Karpas-422 (cell line): ENCODE results near the gene SBF1. TPM values are rescaled to one million over a fixed set of nuclear protein-coding genes. Genes with fewer than 3 reads are reported as not detected.
A peak's percentile ranks its signal among the peaks of the same experiment; 100 is the strongest.

Experiments
- DNase-seq: peaks from one replicate; pipeline ENCODE4 v3.0.0-alpha.2; 2015
- H2AFZ ChIP-seq: fragments of 200-600 bp; sonication (generic); 2 replicates; pipeline ENCODE4 v1.6.1; 2014; ENCODE audit warnings: antibody characterized with exemption, low read length, mixed read lengths
- H3K27ac ChIP-seq: fragments of 200-600 bp; sonication (generic); 2 replicates; pipeline ENCODE4 v1.5.1; 2014; ENCODE audit warnings: mild to moderate bottlenecking, low read length, moderate library complexity
- H3K27me3 ChIP-seq: fragments of 200-600 bp; sonication (generic); 2 replicates; pipeline ENCODE4 v1.6.1; 2014; ENCODE audit warnings: low read length, mixed read lengths
- H3K36me3 ChIP-seq: fragments of 200-600 bp; sonication (generic); 2 replicates; pipeline ENCODE4 v1.6.1; 2014; ENCODE audit warnings: low read length, mixed read lengths; ENCODE audit not compliant: insufficient read depth
- H3K4me1 ChIP-seq: fragments of 200-600 bp; sonication (generic); 2 replicates; pipeline ENCODE4 v1.6.1; 2014; ENCODE audit warnings: mild to moderate bottlenecking, low read length, mixed read lengths
- H3K4me2 ChIP-seq: fragments of 200-600 bp; sonication (generic); 2 replicates; pipeline ENCODE4 v1.6.1; 2014; ENCODE audit warnings: low read length, low read depth, mild to moderate bottlenecking; ENCODE audit not compliant: poor library complexity, severe bottlenecking
- H3K4me3 ChIP-seq: fragments of 200-600 bp; sonication (generic); 2 replicates; pipeline ENCODE4 v1.5.1; 2014; ENCODE audit warnings: mild to moderate bottlenecking, antibody characterized with exemption, low read length, mixed read lengths
- H3K79me2 ChIP-seq: fragments of 200-600 bp; sonication (generic); 2 replicates; pipeline ENCODE4 v1.6.1; 2014; ENCODE audit warnings: mild to moderate bottlenecking, low read length, mixed read lengths
- H3K9ac ChIP-seq: fragments of 200-600 bp; sonication (generic); 2 replicates; pipeline ENCODE4 v1.6.0; 2014; ENCODE audit warnings: low read length
- H3K9me2 ChIP-seq: fragments of 200-600 bp; sonication (generic), shearing (Covaris generic); replicated peaks from 2 replicates; pipeline ENCODE4 v1.6.0; 2014; ENCODE audit warnings: mild to moderate bottlenecking, low read length, moderate library complexity; ENCODE audit not compliant: insufficient read depth
- H3K9me3 ChIP-seq: fragments of 300-700, 200-600 bp; sonication (generic); 2 replicates; pipeline ENCODE4 v1.6.1; 2014; ENCODE audit warnings: low read length, mixed read lengths
- H4K20me1 ChIP-seq: fragments of 200-600 bp; sonication (generic); 2 replicates; pipeline ENCODE4 v1.6.1; 2014; ENCODE audit warnings: mild to moderate bottlenecking, antibody characterized with exemption, low read length, low read depth; ENCODE audit not compliant: insufficient read depth
- total RNA-seq: library from RNA; depleted of rRNA; stranded (reverse); fragments of >200 nt; shearing (Covaris generic); gene quantifications from 2 replicates; pipeline ENCODE4 v1.2.3, GENCODE V29; 2014; ENCODE audit warnings: low replicate concordance

SBF1 gene
- total RNA-seq, 1 experiment from 2014 or later = 33.5 TPM

DNA sequence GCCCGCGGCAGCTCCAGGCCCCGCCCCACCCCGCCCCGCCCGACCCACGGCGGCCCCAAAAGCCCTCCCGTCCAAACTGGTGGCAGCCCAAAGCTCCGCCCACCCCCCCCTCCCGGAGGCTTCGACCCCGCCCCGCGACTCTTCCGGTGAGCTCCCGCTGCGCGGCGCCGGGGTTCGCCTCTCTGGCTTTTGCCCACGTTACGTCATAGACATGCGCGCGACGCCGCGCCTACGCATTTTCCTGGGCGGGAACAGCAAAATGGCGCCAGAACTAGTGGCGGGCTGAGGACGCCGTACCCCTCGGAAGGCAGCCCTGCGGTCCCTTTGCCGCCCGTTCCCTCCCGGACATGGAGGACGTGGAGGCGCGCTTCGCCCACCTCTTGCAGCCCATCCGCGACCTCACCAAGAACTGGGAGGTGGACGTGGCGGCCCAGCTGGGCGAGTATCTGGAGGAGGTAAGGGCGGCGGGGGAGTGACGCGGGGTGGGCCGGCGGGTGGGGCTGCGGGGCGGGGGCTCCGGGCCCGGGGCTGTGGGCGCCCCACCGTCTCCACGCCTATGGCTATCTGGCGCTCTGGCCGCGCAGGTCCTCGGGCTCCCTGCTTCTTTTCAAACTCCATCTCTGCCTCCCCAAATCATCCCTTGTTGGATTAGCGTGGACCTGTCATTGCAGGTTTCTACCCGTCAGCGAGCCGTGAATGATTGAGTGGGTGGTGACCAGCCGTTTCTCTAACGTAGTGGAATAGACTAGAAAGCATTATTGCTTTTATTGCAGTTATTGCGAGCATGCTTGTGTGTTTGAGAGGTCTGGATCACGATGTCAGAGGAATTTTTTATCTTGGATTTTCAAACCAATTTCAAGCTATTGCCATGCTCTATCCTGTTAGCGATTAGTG, 33.4 kb upstream of the SBF1 start, which contains the start of gene NCAPH2:
TSS of gene NCAPH2 (plus strand) at position 234 of the 894 bp plus-strand sequence. CDS start at position 348, 114 bp downstream.
- H3K79me2 ChIP-seq = peaks cover 53% of the 10 kb centered on the region
- H3K9me3 ChIP-seq = no peaks in the 10 kb centered on the region
- no peaks in the 10 kb centered on the region for H3K27me3 ChIP-seq
- peak; percentile 99 for DNase-seq
- peak within 1 kb of the TSS; percentile 94 for H3K4me3 ChIP-seq
- no peaks in the 10 kb centered on the region for H3K36me3 ChIP-seq
- peaks cover 20% of the 10 kb centered on the region for H3K4me1 ChIP-seq
- H3K9ac ChIP-seq = peak within 1 kb of the TSS; percentile 100
- H4K20me1 ChIP-seq = 0 out of 2 replicates have a peak, but pooled peaks cover 3% of the 10 kb centered on the region
- H3K4me2 ChIP-seq = peak within 1 kb of the TSS; percentile 98
- peak within 1 kb of the TSS; percentile 93; the same call in 1 of the 2 replicates for H2AFZ ChIP-seq
- H3K27ac ChIP-seq = peak within 1 kb of the TSS; percentile 60; the same call in 1 of the 2 replicates
- no peaks in the 10 kb centered on the region for H3K9me2 ChIP-seq

DNA sequence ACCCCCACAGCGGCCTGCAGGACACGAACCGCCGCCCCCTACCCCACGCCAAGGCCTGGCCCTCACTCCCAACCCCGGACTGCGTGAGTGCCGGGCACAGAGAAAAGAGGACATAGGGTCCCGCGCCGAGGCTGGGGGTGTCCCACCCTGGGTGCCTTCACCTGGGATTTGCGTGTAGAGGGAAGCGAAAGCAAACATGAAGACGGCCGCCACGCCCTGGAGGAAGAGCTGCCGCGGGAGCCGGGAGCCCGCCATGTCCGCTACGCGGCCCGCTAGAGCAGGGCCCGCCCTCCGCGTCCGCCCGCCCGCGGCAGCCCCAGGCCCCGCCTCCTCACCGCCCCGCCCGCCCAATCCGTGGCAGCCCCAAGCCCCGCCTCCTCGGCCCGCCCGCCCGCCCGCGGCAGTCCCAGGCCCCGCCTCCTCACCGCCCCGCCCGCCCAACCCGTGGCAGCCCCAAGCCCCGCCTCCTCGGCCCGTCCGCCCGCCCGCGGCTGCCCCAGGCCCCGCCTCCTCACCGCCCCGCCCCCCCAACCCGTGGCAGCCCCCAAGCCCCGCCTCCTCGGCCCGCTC, 32.7 kb upstream of the SBF1 start, which contains the start of gene LMF2:
TSS of gene LMF2 (minus strand) at position 282 of the 570 bp plus-strand sequence. CDS start at position 255, 27 bp downstream.
- H3K9ac ChIP-seq = peak within 1 kb of the TSS; percentile 100
- H3K9me2 ChIP-seq = no peaks in the 10 kb centered on the region
- no peak for DNase-seq
- peak within 1 kb of the TSS; percentile 93; the same call in 1 of the 2 replicates for H2AFZ ChIP-seq
- no peaks in the 10 kb centered on the region for H3K36me3 ChIP-seq
- H3K79me2 ChIP-seq = peaks cover 46% of the 10 kb centered on the region
- H3K27me3 ChIP-seq = no peaks in the 10 kb centered on the region
- peak within 1 kb of the TSS; percentile 94 for H3K4me3 ChIP-seq
- peaks cover 20% of the 10 kb centered on the region for H3K4me1 ChIP-seq
- peak within 1 kb of the TSS; percentile 98 for H3K4me2 ChIP-seq
- no peaks in the 10 kb centered on the region for H3K9me3 ChIP-seq
- 0 out of 2 replicates have a peak, but pooled peaks cover 3% of the 10 kb centered on the region for H4K20me1 ChIP-seq
- peak within 1 kb of the TSS; percentile 60; the same call in 1 of the 2 replicates for H3K27ac ChIP-seq

DNA sequence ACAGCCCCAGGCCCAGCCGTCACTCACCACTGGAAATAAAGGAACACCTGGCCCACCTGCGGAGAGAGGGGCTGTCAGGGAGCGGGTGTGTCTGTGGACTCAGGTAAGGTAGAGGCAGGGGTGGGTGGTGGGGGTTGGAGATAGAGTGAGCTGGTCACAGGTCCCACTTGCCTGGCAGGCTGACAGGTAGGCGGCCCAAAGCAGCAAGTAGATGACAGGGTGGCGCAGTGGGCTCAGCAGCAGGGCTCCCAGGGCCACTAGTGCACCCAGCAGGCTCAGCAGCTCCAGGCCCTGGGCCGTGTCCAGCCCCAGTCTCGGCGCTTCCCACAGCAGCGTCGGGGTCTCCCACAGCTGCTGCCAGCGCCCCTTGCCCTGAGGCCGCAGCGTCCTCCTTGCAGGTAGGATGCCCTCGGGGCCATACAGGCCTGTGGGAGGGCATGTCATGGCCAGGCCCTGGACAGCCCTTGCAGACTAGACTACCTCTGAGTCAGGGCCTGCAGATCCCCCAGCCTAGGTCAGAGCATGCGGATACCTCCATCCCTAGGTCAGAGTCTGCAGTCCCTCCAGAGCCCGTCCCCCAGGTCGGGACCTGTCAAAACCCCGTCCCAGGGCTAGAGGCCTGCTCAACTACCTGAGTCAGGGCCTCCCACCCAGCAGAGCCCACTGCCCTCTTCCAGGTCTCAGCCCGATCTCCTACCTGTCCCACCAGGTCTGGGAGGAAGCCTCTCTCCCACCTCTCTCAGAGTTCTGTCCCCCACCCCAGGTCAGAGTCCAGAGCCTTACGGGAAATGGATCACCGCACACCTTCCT, 32.0 kb upstream of the SBF1 start:
- Histone ChIP-seq H3K4me3 (peak overlapping the region; percentile 93), H3K4me1 (peaks cover 20% of the 10 kb centered on the region), H3K36me3 (no peaks in the 10 kb centered on the region), H3K4me2 (peak overlapping the region; percentile 91), H3K9me2 (no peaks in the 10 kb centered on the region), H2AFZ (peak overlapping the region; percentile 93; the same call in 1 of the 2 replicates), H3K27me3 (no peaks in the 10 kb centered on the region), H3K27ac (peak overlapping the region; percentile 60; the same call in 1 of the 2 replicates), H3K9ac (peak overlapping the region; percentile 100), H3K79me2 (peaks cover 39% of the 10 kb centered on the region), H3K9me3 (no peaks in the 10 kb centered on the region), H4K20me1 (0 out of 2 replicates have a peak, but pooled peaks cover 3% of the 10 kb centered on the region)
- DNase-seq = peak; percentile 55

DNA sequence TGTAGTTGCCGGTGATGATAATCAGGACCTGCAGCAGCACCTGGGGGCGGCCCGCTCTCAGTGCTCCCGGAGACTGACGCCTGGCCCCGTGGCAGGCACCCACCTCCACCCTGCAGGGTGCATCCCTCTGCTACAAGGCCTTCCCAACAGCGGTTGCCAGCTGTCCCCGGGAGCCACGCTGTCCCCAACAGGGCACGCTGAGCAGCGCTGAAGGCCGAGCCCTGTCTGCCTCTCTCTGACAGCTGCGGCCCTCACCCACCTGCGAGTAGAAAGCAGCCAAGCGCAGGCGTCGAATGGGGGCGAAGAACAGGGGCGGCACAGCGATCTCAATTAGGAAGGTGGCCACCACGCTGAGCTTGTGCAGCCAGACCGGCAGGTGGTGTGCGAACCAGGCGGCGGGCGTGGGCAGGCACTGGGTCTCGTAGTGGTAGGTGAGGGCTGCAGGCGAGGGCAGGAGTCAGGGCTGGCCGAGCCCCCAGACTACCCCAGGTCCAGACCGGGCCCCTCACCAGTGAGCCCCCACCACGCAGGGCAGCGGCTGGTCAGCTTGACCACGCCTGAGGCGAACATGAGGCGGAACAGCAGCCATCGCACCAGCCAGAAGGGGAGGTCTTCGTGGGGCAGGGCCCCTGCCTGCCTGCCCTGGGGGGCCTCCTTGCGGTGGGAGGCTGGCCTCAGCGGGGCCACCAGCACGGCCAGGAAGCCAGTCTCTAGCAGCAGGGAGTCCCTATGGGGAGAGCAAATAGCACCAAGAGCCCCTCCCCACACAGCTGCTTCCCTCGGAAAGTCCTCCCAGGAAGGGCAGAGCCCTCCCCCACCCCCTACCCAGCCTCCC, 31.2 kb upstream of the SBF1 start:
- Histone ChIP-seq H2AFZ (no peak overlapping the region), H3K4me2 (peak overlapping the region; percentile 91), H3K4me3 (peak overlapping the region; percentile 93), H3K9me2 (no peaks in the 10 kb centered on the region), H4K20me1 (0 out of 2 replicates have a peak, but pooled peaks cover 3% of the 10 kb centered on the region), H3K36me3 (no peaks in the 10 kb centered on the region), H3K79me2 (peaks cover 39% of the 10 kb centered on the region), H3K9ac (peak overlapping the region; percentile 100), H3K27me3 (no peaks in the 10 kb centered on the region), H3K27ac (no peak overlapping the region), H3K4me1 (peaks cover 20% of the 10 kb centered on the region), H3K9me3 (no peaks in the 10 kb centered on the region)
- no peak for DNase-seq

DNA sequence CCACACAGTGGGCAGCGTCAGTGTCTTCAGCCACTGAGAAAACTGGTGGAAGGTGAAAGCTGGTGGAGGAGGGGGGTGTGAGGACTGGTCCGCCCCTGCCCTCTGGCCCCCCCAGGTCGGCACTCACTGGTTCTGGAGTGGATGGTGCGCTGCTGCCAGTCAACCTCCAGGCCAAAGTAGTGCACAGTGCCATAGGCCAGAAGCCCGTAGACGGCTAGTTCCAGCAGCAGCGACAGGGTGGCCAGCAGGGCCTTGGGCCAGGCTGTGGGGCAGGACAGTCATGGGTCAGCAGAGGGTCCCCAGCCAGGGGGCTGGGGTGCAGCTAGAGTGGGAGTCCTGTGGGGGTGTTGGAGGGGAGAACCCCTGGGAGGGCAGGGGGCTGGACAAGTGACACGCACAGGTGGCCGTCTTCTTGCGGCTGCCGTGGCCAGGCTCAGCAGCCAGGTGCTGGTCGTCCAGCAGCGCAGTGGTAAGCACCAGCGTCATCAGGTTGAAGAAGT, 30.5 kb upstream of the SBF1 start:
- no peak overlapping the region for H2AFZ ChIP-seq
- H3K9me3 ChIP-seq = no peaks in the 10 kb centered on the region
- no peaks in the 10 kb centered on the region for H3K27me3 ChIP-seq
- H3K27ac ChIP-seq = no peak overlapping the region
- H3K9ac ChIP-seq = no peak overlapping the region
- H3K79me2 ChIP-seq = peaks cover 34% of the 10 kb centered on the region
- no peak overlapping the region for H3K4me2 ChIP-seq
- no peak for DNase-seq
- peaks cover 20% of the 10 kb centered on the region for H3K4me1 ChIP-seq
- no peaks in the 10 kb centered on the region for H3K36me3 ChIP-seq
- H4K20me1 ChIP-seq = 0 out of 2 replicates have a peak, but pooled peaks cover 3% of the 10 kb centered on the region
- no peaks in the 10 kb centered on the region for H3K9me2 ChIP-seq
- H3K4me3 ChIP-seq = no peak overlapping the region

DNA sequence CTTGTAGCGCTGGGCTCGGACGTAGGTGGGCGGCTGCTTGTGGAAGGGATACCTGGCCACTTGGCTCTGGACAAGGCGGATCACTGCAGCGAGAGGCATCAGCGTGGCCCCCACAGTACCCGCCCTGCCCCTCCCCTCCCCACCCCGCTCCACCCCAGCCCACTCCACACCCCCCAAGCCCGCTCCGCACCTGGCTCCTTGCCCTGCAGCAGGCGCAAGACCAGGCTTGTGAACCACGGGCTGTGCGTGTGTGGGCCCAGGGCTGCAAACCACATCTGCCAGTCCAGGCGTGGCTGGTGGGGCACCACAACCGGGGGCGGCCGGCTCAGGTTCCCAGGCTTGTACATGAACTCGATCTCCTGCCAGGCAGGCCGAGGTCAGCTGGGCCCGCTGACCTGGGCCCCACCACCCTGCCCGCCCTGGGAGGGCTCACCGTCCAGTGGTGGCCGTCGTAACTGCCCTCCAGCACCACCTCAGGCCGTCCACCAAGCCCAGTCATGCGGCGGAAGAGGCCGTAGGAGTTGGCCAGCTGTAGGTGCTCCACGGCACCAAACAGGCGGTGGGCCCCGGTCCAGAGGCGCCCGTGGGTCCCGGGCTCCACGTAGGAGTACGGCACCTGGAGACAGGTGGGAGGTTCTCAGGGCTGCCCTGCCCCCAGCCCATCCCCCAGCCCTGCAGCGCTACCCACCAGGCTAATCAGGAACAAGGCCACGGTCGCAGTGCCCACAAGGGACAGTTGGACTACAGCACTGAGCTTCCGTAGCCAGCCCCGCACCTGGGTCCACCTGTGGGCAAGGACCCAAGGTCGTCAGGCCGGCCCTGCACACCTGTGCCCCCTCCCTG, 29.8 kb upstream of the SBF1 start:
- Histone ChIP-seq H3K9ac (no peak overlapping the region), H3K27ac (no peak overlapping the region), H3K4me3 (no peak overlapping the region), H3K9me3 (no peaks in the 10 kb centered on the region), H2AFZ (no peak overlapping the region), H3K4me1 (peaks cover 19% of the 10 kb centered on the region), H4K20me1 (0 out of 2 replicates have a peak, but pooled peaks cover 3% of the 10 kb centered on the region), H3K36me3 (no peaks in the 10 kb centered on the region), H3K9me2 (no peaks in the 10 kb centered on the region), H3K4me2 (no peak overlapping the region), H3K79me2 (peaks cover 27% of the 10 kb centered on the region), H3K27me3 (no peaks in the 10 kb centered on the region)
- no peak for DNase-seq
